ENCODE measurements around the gene UPF3A. TPM values are rescaled to one million over a fixed set of nuclear protein-coding genes. Genes with fewer than 3 reads are reported as not detected.

UPF3A gene
- total RNA-seq, 6 donors from 2014 or later, result 27.5 to 117 (median 48.6) TPM

DNA sequence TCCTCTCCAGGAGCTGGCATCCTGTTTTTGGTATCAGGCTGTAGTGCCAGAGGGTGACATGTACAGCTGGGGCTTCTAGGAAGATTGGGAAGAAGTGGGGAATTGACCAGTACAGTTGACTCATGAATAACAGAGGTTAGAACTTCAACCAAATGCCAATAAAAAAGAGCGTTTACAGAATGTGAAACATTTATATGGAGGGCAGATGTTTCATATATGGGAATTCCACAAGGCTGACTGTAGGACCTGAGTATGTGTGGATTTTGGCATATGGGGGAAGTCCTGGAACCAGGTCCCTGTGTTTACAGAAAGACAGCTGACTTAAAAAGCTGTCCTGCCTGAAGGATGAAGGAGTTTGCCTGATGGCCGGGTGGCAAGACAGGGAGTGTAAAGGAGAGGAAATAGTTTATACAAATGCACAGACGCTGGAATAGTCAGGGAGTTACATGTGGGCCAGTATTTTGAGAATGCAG is 38.1 kb downstream of the UPF3A start:
- DNase-seq (no peak), ATAC-seq (ENCODE audit: low FRiP score in 2 of 2) (no peak)
- peaks cover 5 to 33% (median 28%) of the 10 kb centered on the region in 4 donors for H3K36me3 ChIP-seq
- H3K27me3 ChIP-seq, result no peaks in the 10 kb centered on the region
- peaks cover 32 to 54% (median 41%) of the 10 kb centered on the region in 4 donors for H3K4me1 ChIP-seq
- H3K4me3 ChIP-seq, result no peak overlapping the region
- H3K27ac ChIP-seq, result peak overlapping the region in 1 of 4 donors; percentile 32
- TF ChIP-seq POLR2AphosphoS5 (IDR thresholded peaks at IDR 0.05), result no peak
- no peak for TF ChIP-seq POLR2A (IDR thresholded peaks at IDR 0.05)
- TF ChIP-seq, protein P1, sequence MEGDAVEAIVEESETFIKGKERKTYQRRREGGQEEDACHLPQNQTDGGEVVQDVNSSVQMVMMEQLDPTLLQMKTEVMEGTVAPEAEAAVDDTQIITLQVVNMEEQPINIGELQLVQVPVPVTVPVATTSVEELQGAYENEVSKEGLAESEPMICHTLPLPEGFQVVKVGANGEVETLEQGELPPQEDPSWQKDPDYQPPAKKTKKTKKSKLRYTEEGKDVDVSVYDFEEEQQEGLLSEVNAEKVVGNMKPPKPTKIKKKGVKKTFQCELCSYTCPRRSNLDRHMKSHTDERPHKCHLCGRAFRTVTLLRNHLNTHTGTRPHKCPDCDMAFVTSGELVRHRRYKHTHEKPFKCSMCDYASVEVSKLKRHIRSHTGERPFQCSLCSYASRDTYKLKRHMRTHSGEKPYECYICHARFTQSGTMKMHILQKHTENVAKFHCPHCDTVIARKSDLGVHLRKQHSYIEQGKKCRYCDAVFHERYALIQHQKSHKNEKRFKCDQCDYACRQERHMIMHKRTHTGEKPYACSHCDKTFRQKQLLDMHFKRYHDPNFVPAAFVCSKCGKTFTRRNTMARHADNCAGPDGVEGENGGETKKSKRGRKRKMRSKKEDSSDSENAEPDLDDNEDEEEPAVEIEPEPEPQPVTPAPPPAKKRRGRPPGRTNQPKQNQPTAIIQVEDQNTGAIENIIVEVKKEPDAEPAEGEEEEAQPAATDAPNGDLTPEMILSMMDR (IDR thresholded peaks at IDR 0.05), result no peak
- no peak for TF ChIP-seq EP300 (IDR thresholded peaks at IDR 0.05)
- H3K9me3 ChIP-seq, result no peaks in the 10 kb centered on the region
- 62 to 72% methylated on average over 3 of the region's 3 CpGs for WGBS, 2 donors

DNA sequence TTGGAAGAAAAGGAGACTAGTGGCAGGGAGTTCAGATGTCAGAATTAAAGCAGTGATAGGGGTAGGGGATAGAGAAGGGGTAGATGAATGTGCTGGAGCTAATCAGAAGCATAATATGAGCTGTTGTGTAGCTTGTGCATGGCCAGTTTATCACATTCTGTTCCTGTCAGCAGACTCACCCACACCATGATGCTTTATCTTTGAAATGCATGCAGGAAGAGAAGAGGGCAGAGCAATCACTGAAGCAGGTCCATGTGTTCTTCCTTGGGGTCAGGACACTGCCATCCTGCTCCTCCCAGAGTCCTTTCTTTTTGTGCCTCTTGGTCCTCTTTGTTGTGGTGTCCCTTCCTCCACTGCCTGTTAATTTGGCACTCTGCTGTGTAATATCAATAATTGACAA is 38.7 kb downstream of the UPF3A start:
- no peak for TF ChIP-seq POLR2A (IDR thresholded peaks at IDR 0.05)
- TF ChIP-seq, protein P1 (IDR thresholded peaks at IDR 0.05), result no peak
- TF ChIP-seq POLR2AphosphoS5 (IDR thresholded peaks at IDR 0.05), result no peak
- no peak for ATAC-seq (ENCODE audit: low FRiP score in 2 of 2)

DNA sequence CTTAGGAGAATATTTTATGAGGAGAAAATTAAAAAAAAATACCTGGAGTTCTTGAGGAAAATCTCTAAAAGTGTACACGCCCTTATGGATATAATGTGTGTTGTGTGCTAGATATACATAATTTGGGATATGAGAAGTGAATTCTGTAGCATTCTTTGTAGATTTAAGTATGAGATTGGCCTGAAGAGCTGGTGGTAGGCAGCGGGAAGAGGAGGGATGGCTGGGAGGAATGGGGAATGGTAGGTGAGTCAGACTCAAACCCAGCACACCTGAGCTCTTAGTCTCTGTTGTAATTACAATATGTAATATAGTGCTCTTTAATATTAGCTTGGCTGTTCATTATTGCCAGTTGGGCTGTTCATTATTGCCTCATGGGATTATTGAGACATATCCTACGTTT is 39.9 kb downstream of the UPF3A start:
- no peak for ATAC-seq (ENCODE audit: low FRiP score in 2 of 2)
- H3K4me1 ChIP-seq, result peaks cover 20 to 41% (median 33%) of the 10 kb centered on the region in 4 donors

More for the DNA sequence above, 38.7 kb downstream of the UPF3A start:
- Histone ChIP-seq H3K27ac (no peak overlapping the region), H3K4me3 (no peak overlapping the region), H3K9me3 (no peaks in the 10 kb centered on the region), H3K27me3 (no peaks in the 10 kb centered on the region), H3K36me3 (peaks cover 5 to 39% (median 34%) of the 10 kb centered on the region in 4 donors), H3K4me1 (peaks cover 31 to 50% (median 39%) of the 10 kb centered on the region in 4 donors)
- no peak for DNase-seq

DNA sequence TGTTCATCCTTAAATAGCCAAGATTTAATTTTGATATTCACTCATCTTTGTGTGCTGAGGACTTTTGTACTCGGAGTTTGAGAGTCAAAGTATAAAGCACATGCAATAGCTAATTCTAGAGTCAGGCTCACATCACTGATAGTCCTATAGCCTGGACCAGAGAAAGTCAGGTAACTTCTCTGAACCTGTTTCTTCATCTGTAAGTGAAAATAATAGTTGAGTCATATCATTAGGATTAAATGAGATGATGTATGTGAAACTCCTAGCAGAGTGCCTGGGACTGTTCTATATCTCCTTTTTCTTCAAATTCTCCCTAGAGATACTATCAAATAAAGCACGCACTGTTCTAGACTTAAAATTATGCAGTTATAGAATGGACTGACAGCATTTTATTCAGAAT is 41.9 kb downstream of the UPF3A start:
- Histone ChIP-seq H3K27ac (no peak overlapping the region), H3K9me3 (no peaks in the 10 kb centered on the region), H3K4me1 (peaks cover 15 to 30% (median 19%) of the 10 kb centered on the region in 4 donors), H3K36me3 (peaks cover 5 to 57% (median 38%) of the 10 kb centered on the region in 4 donors), H3K27me3 (no peaks in the 10 kb centered on the region), H3K4me3 (no peak overlapping the region)
- 92 to 96% methylated on average over 2 of the region's 2 CpGs for WGBS, 2 donors
- TF ChIP-seq, protein P1 (IDR thresholded peaks at IDR 0.05), result no peak
- TF ChIP-seq POLR2A (IDR thresholded peaks at IDR 0.05) (no peak), EP300 (IDR thresholded peaks at IDR 0.05) (no peak), POLR2AphosphoS5 (IDR thresholded peaks at IDR 0.05) (no peak)
- ATAC-seq (ENCODE audit: low FRiP score in 2 of 2) (no peak), DNase-seq (no peak)

More for the DNA sequence above, 39.9 kb downstream of the UPF3A start:
- Histone ChIP-seq H3K4me3 (no peak overlapping the region), H3K9me3 (no peaks in the 10 kb centered on the region), H3K27ac (no peak overlapping the region), H3K36me3 (peaks cover 5 to 50% (median 36%) of the 10 kb centered on the region in 4 donors), H3K27me3 (no peaks in the 10 kb centered on the region)
- TF ChIP-seq EP300 (IDR thresholded peaks at IDR 0.05) (no peak), POLR2A (IDR thresholded peaks at IDR 0.05) (no peak), POLR2AphosphoS5 (IDR thresholded peaks at IDR 0.05) (no peak)
- TF ChIP-seq, protein P1 (IDR thresholded peaks at IDR 0.05), result no peak
- 91 to 97% methylated on average over 3 of the region's 3 CpGs for WGBS, 2 donors
- DNase-seq, result no peak

DNA sequence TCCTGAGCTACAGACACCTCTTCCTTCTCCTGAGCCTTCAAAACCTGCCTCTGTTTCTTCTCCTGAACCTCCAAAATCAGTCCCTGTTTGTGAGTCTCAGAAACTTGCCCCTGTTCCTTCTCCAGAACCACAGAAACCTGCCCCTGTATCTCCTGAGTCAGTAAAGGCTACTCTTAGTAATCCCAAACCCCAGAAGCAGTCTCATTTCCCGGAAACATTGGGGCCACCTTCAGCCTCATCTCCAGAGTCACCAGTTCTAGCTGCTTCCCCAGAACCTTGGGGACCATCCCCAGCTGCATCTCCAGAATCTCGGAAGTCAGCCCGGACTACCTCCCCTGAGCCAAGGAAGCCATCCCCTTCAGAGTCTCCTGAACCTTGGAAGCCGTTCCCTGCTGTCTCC is 42.9 kb downstream of the UPF3A start:
- Histone ChIP-seq H3K27ac (no peak overlapping the region), H3K36me3 (peaks cover 5 to 57% (median 38%) of the 10 kb centered on the region in 4 donors), H3K9me3 (no peaks in the 10 kb centered on the region), H3K27me3 (no peaks in the 10 kb centered on the region), H3K4me1 (peaks cover 5 to 20% (median 12%) of the 10 kb centered on the region in 4 donors), H3K4me3 (no peak overlapping the region)
- ATAC-seq (ENCODE audit: low FRiP score in 2 of 2), result no peak
- TF ChIP-seq POLR2A (IDR thresholded peaks at IDR 0.05) (no peak), POLR2AphosphoS5 (IDR thresholded peaks at IDR 0.05) (no peak), EP300 (IDR thresholded peaks at IDR 0.05) (no peak)
- TF ChIP-seq, protein P1 (IDR thresholded peaks at IDR 0.05), result no peak
- no peak for DNase-seq
- WGBS, 2 donors, result 97 to 100% methylated on average over 4 of the region's 4 CpGs

Data from upper lobe of left lung (tissue), 6 donors.